ENCODE results near the gene METTL9. TPM values are rescaled to one million over a fixed set of nuclear protein-coding genes. Genes with fewer than 3 reads are reported as not detected.

The METTL9 gene
- total and polyA plus RNA-seq, 2 of the 4 experiments (the other 2 are of a cell fraction), result 54.8 to 95.5 TPM

- ATAC-seq (ENCODE audit: low read depth) (no peak), DNase-seq (no peak)
- H2AK5ac ChIP-seq (ENCODE audit: low read depth, low read length), result no peak overlapping the region
- H4K20me1 ChIP-seq (ENCODE audit: insufficient read depth, low read length), result no peaks in the 10 kb centered on the region
- CTCF ChIA-PET, result no interaction called here
- no peaks in the 10 kb centered on the region for H3K36me3 ChIP-seq (ENCODE audit: control insufficient read depth, insufficient read depth, low read length)
- no peaks in the 10 kb centered on the region for H3K9me1 ChIP-seq (ENCODE audit: insufficient read depth, low read length)
- H2BK20ac ChIP-seq (ENCODE audit: low read depth, low read length), result no peak overlapping the region
- no peak overlapping the region for H4K5ac ChIP-seq (ENCODE audit: low read depth, low read length)
- H2BK5ac ChIP-seq (ENCODE audit: low read depth, low read length, poor library complexity, severe bottlenecking), result no peak overlapping the region
- no peak overlapping the region for H2BK120ac ChIP-seq (ENCODE audit: low read depth, low read length)
- POLR2A ChIA-PET (ENCODE audit: unreplicated experiment), result no interaction called here
- no peak overlapping the region for H3K27ac ChIP-seq (ENCODE audit: insufficient read depth, low read length)
- H3K9me3 ChIP-seq (ENCODE audit: control insufficient read depth, insufficient read depth, low read length), result no peaks in the 10 kb centered on the region
- no peaks in the 10 kb centered on the region for H3K79me1 ChIP-seq (ENCODE audit: low read depth in 1 of 2, low read length in 2 of 2)
- BruUV-seq (replicated peaks), result no TSS peak
- H3K56ac ChIP-seq (ENCODE audit: extremely low read depth, insufficient read depth, low read length), result no peak overlapping the region
- no peak overlapping the region for H2AFZ ChIP-seq (replicated peaks; ENCODE audit: low read length, poor library complexity)
- H3K9ac ChIP-seq (ENCODE audit: low read depth, low read length), result no peak overlapping the region
- H3K4me2 ChIP-seq (ENCODE audit: low read depth, low read length), result no peak overlapping the region
- H3K4ac ChIP-seq (ENCODE audit: low read depth, low read length), result no peak overlapping the region
- H3K4me3 ChIP-seq (ENCODE audit: insufficient read depth, low read depth, low read length), result no peak overlapping the region
- no peak for TF ChIP-seq POLR2A (IDR thresholded peaks at IDR 0.05; ENCODE audit: low read depth, low read length)
- TF ChIP-seq MXI1 (IDR thresholded peaks at IDR 0.05; ENCODE audit: borderline replicate concordance, low read depth, low read length), result no peak
- TF ChIP-seq RAD21 (IDR thresholded peaks at IDR 0.05; ENCODE audit: low read length), result no peak
- no peak for TF ChIP-seq MAZ (IDR thresholded peaks at IDR 0.05; ENCODE audit: borderline replicate concordance, low read depth, low read length)
- no peak for TF ChIP-seq BHLHE40 (IDR thresholded peaks at IDR 0.05; ENCODE audit: low read depth, low read length)
- no peak for TF ChIP-seq USF2 (IDR thresholded peaks at IDR 0.05; ENCODE audit: low read depth, low read length)
- TF ChIP-seq CHD1 (IDR thresholded peaks at IDR 0.05; ENCODE audit: low read depth, low read length), result no peak
- no peak for TF ChIP-seq FOS (IDR thresholded peaks at IDR 0.05; ENCODE audit: low read depth, low read length)
- TF ChIP-seq CEBPB (IDR thresholded peaks at IDR 0.05; ENCODE audit: low read depth, low read length), result no peak
- TF ChIP-seq SMC3 (IDR thresholded peaks at IDR 0.05; ENCODE audit: low read depth, low read length), result no peak
- TF ChIP-seq CTCF (conservative IDR thresholded peaks at IDR 0.05; ENCODE audit: low read depth, low read length), result no peak
- TF ChIP-seq ELK1 (IDR thresholded peaks at IDR 0.05; ENCODE audit: borderline replicate concordance, low read depth, low read length), result no peak
- TF ChIP-seq RFX5 (IDR thresholded peaks at IDR 0.05; ENCODE audit: low read depth, low read length), result no peak
- no peak for TF ChIP-seq MAFK (IDR thresholded peaks at IDR 0.05; ENCODE audit: low read depth, low read length)
- no peak for TF ChIP-seq RCOR1 (IDR thresholded peaks at IDR 0.05; ENCODE audit: insufficient replicate concordance, low read length)
- TF ChIP-seq NFE2L2 (IDR thresholded peaks at IDR 0.05; ENCODE audit: low read depth, low read length), result no peak
- H2AK9ac ChIP-seq (replicated peaks; ENCODE audit: low read depth, low read length, poor library complexity), result no peak overlapping the region
- H3K27me3 ChIP-seq (ENCODE audit: control insufficient read depth, insufficient read depth, low read length), result peaks cover 36% of the 10 kb centered on the region
- in situ Hi-C loops (cut with MboI; ENCODE audit: low sequenced_read_pairs), result no loop called here
- no peak overlapping the region for H3K18ac ChIP-seq (ENCODE audit: low read depth, low read length)
- H3K23ac ChIP-seq (ENCODE audit: low read depth, low read length), result no peak overlapping the region
- no peak overlapping the region for H4K91ac ChIP-seq (ENCODE audit: insufficient read depth, low read depth, low read length)
- H3K14ac ChIP-seq (replicated peaks; ENCODE audit: low read depth, low read length), result no peak overlapping the region
- intact Hi-C loops (cut with micrococcal nuclease), result no loop called here
- no peaks in the 10 kb centered on the region for H3K4me1 ChIP-seq (ENCODE audit: control insufficient read depth, insufficient read depth, low read length)
- dilution Hi-C loops (cut with HindIII; ENCODE audit: low sequenced_read_pairs, unreplicated experiment), result no loop called here
- H4K8ac ChIP-seq (ENCODE audit: low read depth in 2 of 2, low read length in 2 of 2), result no peak overlapping the region
- H2BK15ac ChIP-seq (ENCODE audit: low read depth, low read length), result no peak overlapping the region
- WGBS, 2 experiments (ENCODE audit: extremely low coverage in 2 of 2, insufficient read length in 1 of 2), result 67% methylated on average over 1 of the region's 4 CpGs; no CpG with 5 or more reads in 1 of the 2 experiments
Observed at GRCh38 chr16:21566891-21567414, 32.4 kb upstream of the METTL9 start.
